G401 (cell line): ENCODE data around the gene DPYSL4. TPM values are rescaled to one million over a fixed set of nuclear protein-coding genes. Genes with fewer than 3 reads are reported as not detected.

Experiments used
- DNase-seq: peaks from one replicate; pipeline ENCODE4 v3.0.0-alpha.2; 2015; ENCODE audit warnings: low spot score
- in situ Hi-C: cut with HindIII; loops from 2 replicates; pipeline ENCODE4 v1.10.0; 2016; ENCODE audit warnings: low sequenced_read_pairs, mixed read lengths
- total RNA-seq: library from RNA; depleted of rRNA; stranded (reverse); fragments of >200 nt; shearing (Covaris generic); gene quantifications from 2 replicates; pipeline ENCODE4 v1.2.3, GENCODE V29; 2014

Gene DPYSL4
- total RNA-seq, 1 experiment from 2014 or later: 6.0 TPM

- DNase-seq: peak; percentile 67
- in situ Hi-C loops: no loop called here
Measured at GRCh38 chr10:132173185-132173584, 13.6 kb upstream of the DPYSL4 start.

GRCh38 chr10:132174237-132174636 is 12.5 kb upstream of the DPYSL4 start:
- no peak for DNase-seq
- in situ Hi-C loops: no loop called here

DNA sequence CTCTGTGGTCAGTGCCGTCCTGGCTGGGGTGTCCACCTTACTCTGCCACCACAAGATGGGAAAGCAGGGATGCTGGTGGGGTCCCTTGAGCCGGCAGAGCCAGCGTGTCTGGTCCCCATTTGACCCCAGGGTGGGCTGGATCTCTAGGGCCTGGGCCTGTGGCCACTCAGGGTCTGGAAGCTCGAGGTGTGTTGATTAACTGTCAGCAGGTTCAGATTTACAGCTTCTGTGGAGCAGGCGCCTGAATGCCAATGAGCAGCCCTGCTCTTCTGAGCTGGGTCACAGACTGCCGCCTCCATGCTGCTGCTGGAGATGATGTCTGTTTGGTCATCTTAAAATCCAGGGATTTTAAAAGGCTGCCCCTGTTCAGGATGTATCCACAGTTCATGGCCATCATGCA is 11.3 kb upstream of the DPYSL4 start:
- in situ Hi-C loops: no loop called here

DNA sequence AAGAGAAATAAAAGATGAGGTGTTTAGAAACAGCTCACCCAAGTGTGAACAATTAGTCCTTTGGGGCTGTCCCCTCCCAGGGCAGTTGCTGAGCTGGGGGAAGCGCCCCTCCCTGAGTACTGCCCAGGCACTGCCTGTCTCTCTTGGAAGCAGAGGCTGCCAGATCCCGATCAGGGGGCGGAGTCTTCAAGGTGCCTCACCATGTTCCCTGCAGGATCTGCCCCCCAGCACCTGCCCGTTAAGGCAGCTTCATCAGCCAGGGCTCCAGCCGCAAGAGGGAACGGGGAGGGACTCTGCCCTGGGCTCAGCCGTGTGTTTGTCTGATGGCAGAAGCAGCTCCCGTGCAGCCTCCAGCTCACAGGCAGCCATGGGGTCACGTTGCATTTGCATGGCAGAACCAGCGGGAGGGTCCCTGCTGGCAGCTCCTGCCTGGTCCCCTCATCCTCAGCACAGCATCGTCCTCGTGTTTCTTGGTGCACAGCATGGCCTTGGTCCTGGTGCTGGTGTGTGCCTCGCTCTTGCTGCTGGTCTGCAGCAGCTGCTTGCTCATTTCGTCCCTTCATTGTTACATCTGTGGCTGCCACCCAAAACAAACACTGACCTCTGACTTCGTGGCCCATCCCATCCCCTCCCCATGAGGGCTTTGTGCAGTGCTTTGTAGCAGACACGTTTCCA is 10.7 kb upstream of the DPYSL4 start:
- in situ Hi-C loops: no loop called here
- DNase-seq: peak; percentile 42

More for the DNA sequence above, 11.3 kb upstream of the DPYSL4 start:
- DNase-seq: no peak

GRCh38 chr10:132176623-132177500 is 9.9 kb upstream of the DPYSL4 start:
- in situ Hi-C loops: no loop called here

GRCh38 chr10:132178046-132178445 is 8.7 kb upstream of the DPYSL4 start:
- in situ Hi-C loops: no loop called here
- DNase-seq: no peak

More at GRCh38 chr10:132176623-132177500, 9.9 kb upstream of the DPYSL4 start:
- DNase-seq: no peak

DNA sequence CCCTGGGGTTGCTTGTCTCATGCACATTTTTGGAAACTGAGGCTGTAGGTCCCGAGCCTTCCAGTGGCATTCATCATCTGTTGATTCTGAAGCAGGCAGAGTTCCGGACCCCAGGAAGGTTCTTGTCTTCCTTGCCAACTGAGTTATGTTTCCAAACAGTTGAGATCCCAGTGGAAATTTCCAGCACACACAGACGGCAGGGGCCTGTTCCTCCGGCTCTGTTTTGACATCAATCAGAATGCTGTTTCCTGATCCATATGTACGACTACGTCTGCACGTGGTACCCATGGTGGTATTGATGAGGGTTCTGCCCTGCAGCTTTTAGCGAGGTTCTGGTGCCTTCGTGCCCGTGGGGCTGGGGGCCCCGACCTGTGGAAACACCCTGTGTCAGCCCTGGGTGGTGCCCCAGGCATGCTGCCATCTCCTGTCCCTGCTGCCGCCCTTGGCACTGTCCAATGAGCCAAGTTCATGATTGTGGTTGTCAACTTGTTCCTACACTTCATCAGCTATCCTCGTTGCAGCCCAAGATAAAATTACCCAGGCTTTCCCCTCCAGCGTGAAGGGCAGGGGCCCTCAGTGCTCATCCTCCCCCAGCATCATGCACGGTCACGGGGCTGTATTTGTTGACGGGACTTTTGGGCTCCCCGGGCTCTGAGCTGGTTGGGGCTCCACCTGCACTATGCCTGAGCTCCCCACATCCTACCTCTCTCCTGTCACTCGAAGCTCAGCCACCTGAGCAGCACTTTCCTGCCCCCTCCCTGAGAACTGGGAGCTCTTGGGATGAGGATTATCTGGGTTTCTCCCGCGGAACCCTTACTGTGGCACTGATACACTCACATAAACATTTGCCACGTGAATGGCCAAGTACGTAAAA is 7.8 kb upstream of the DPYSL4 start:
- no peak for DNase-seq
- in situ Hi-C loops: no loop called here

DNA sequence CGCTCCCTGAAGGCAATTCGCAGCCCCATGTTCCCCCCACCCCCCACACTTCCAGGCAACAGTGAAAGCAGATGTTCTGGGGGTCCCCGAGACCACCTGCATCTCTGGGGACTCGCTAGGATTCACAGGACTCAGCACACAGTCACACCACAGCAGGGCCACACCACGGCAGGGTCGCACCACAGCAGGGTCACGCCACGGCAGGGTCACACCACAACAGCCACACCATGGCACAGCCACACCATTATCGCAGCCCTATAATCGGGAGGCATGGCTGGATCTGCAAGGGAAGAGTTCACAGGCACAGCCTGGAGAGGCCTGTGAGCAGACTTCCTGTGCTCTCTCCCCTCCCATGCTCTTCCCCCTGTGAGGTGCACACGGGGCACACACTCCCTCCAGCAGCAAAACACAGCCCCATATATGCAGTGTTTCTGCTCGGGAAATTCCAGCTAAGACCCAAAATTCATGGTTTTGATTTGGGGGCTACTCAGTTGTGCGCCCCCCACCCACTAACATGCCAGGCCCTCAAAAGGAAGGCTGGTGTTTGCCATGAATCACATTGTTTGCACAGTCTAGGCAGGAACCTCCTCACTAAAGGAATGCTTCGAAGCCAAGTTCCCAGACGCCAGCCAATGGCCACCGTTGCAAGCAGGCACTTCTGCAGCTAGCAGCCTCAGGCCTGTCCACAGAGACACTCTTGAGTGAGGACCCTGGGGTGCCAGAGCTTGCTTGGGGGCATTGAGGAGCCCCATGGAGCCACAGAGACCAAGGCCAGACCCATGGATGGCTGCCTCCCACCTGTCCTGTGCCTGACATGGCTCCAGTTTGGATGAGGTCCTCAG is 7.0 kb upstream of the DPYSL4 start:
- in situ Hi-C loops: no loop called here
- no peak for DNase-seq

- in situ Hi-C loops: no loop called here
- no peak for DNase-seq
Measured at GRCh38 chr10:132180736-132181135, 6.0 kb upstream of the DPYSL4 start.

- no peak for DNase-seq
- in situ Hi-C loops: no loop called here
Measured at GRCh38 chr10:132181691-132182425, 4.9 kb upstream of the DPYSL4 start.

DNA sequence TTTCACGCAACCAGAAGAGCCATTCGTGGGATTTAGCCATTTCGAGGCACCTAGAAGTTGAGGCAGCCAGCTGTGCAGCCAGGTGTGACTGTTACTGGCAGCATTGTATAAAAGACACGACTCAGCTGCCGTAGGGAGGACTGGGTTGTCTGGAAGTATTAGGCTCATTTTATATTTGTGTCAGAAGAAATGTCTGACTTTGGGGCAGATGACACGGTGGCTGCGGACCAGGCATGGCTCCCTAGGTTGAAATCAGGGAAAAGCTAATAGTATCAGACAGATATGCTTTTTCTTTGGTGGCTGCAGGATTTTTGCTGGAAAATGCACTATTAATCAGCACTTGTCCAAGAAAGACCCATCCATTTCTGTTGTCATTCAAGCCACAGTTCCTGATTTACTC is 4.2 kb upstream of the DPYSL4 start:
- in situ Hi-C loops: no loop called here
- DNase-seq: no peak

GRCh38 chr10:132183046-132183445 is 3.7 kb upstream of the DPYSL4 start:
- no peak for DNase-seq
- in situ Hi-C loops: no loop called here

DNA sequence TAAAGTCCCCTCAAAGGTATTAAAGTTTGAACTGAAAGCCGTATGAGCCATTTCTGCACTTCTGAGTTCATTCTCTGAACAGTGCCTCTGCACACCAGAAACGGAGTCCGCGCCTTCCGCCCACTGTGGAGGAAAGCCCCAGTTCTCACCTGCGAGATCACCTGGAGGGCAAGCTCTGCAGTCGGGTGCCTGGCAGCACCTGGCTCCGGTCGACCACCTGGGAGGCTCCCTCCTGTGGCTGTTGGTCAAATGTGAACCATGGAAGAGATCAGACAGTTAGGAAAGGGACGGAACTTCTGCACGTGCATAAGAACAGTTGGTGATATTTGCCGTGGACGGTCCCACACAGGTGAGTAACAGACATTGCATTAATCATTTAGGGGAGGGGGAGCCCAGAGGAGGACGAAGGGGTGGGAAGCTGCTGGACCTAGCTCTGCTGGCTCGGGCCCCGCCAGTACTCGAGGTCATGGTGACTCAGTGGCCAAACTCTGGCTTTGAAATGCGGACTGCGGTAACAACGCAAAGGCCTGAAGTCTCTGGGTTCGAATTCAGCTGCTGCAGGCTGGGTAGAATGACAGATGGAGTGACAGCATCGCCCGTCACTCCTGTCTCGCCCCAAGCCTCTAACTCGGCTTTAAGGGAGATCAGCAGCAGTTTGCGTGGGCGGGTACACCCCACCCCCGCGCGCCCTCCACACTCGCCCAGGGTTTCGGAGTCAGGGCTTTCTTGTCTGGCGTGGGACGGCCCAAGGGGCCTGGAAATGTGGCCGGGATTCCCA is 1.7 kb upstream of the DPYSL4 start:
- no peak for DNase-seq
- in situ Hi-C loops: no loop called here

DNA sequence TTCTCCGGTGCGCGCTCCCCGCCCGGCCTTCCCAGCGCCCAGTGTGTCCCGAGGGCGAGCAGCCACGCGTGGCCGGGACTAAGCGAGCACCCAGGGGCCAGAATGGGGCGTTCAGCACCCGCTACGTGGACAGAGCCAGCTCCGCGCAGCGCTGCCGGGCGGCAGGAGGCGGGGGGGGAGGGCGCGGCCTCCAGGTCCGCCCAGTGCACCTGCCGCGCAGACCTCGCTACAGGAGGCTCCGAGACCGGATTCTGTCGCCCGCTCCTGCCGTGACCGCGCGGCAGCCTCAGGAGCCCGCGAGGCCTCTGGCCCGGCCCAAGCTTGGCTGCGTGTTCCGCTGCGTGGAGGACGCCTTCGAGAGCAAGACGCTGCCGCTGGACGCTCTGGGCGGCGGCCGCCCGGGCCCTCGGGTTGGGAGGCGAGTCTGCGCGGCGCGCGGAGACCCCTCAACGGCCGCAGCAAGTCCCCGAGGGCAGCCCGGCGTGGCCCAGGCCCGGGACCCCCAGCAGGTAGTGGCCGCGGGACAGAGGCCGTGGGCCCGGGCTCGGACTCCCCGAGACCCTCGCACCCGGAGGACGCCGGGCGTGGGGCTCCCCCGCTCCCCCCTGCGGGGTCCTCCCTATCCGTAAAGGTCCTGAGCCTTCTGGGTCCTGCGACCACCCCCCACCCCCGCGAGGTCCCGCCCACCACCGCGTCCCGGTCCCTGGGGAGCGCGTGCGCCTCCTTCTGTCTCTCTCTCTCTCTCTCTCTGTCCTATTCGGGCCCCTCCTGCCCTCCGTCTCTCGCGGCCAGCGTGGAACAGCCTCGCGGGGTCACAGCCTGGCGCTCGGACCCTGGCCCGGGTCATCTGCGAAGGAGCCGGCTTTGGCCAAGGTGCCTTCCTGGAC is 904 bp upstream of the DPYSL4 start:
- in situ Hi-C loops: no loop called here
- no peak for DNase-seq

DNA sequence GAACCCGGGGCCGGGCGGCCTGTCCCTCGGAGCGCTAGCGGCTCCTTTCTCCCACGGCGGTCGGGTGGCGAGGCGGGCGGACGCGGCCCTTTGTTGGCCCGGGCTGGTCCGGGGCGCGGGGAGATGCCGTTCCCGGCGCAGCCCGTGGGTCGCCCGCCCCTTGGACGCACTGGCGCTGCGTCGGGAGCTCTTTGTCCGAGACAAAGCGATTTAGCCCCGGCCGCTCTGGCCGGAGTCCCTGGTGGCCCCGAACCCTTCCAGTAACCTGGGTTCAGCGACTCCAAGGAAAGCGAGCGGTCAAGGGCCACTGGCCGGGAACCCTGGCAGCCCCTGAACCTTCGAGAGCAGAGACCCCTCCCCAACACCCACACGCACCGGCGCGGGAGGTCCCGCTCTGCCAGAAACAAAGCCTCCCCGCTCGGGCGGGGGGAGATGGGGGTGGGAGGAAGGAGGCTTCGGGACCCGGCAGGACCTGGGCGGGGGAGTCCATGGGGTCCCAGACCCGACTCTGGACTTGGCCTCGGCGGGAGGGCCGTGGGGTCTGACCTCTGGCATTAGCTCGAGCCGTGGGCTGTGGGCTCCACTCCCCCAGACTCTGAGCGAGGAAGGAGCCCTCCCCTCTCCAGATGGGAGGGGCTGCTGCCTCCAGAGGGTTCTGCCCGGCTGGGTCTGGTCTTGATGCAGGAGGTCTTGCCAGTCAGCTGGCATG is 836 bp downstream of the DPYSL4 start:
- in situ Hi-C loops: no loop called here
- DNase-seq: no peak

GRCh38 chr10:132188331-132188730 is 1.6 kb downstream of the DPYSL4 start:
- in situ Hi-C loops: no loop called here
- no peak for DNase-seq
